Effector memory CD8-positive, alpha-beta T cell (primary cell): Measurements from ENCODE around the gene RBM41.
"Not testable (repeated sequence)": the region's sequence is repeated elsewhere in the genome, so short reads cannot be mapped to it uniquely, and the experiment has no call there.

Experiments
- ATAC-seq: fragments of 150-1000 bp; cut with Tn5 transposase; replicated peaks from 2 replicates; pipeline ENCODE4 v1.10.0; 2021; ENCODE audit warnings: mild to moderate bottlenecking, moderate library complexity
- DNase-seq, 3 experiments: peaks; one replicate each; pipeline ENCODE4 v3.0.0; 2021
- H3K27ac Mint-ChIP-seq, 2 donors: one replicate each; pipeline ENCODE4 v1.8.0; 2022; ENCODE audit warnings: mild to moderate bottlenecking in 2 of 2, mixed read lengths in 2 of 2, moderate library complexity in 2 of 2
- H3K27me3 Mint-ChIP-seq, 2 donors: one replicate each; pipeline ENCODE4 v1.8.0; 2022; ENCODE audit warnings: mixed read lengths in 2 of 2
- H3K36me3 Mint-ChIP-seq: one replicate; pipeline ENCODE4 v1.8.0; 2022; ENCODE audit warnings: mild to moderate bottlenecking, moderate library complexity, mixed read lengths; ENCODE audit not compliant: insufficient read depth
- H3K4me1 Mint-ChIP-seq, 2 donors: one replicate each; pipeline ENCODE4 v1.8.0; 2022; ENCODE audit warnings: low read depth in 2 of 2, mixed read lengths in 2 of 2
- H3K4me3 Mint-ChIP-seq, 2 donors: one replicate each; pipeline ENCODE4 v1.8.0; 2022; ENCODE audit warnings: mild to moderate bottlenecking in 2 of 2, mixed read lengths in 2 of 2, moderate library complexity in 2 of 2
- H3K9me3 Mint-ChIP-seq, 2 donors: one replicate each; pipeline ENCODE4 v1.8.0; 2022; ENCODE audit warnings: mixed read lengths in 2 of 2
- total RNA-seq, 9 experiments: gene quantifications; one replicate each; lab custom pipeline; 2026; lab: John Stamatoyannopoulos, UW

The RBM41 gene
- 16.8 to 55.2 (median 21.8) reads per million in 9 experiments for total RNA-seq

DNA sequence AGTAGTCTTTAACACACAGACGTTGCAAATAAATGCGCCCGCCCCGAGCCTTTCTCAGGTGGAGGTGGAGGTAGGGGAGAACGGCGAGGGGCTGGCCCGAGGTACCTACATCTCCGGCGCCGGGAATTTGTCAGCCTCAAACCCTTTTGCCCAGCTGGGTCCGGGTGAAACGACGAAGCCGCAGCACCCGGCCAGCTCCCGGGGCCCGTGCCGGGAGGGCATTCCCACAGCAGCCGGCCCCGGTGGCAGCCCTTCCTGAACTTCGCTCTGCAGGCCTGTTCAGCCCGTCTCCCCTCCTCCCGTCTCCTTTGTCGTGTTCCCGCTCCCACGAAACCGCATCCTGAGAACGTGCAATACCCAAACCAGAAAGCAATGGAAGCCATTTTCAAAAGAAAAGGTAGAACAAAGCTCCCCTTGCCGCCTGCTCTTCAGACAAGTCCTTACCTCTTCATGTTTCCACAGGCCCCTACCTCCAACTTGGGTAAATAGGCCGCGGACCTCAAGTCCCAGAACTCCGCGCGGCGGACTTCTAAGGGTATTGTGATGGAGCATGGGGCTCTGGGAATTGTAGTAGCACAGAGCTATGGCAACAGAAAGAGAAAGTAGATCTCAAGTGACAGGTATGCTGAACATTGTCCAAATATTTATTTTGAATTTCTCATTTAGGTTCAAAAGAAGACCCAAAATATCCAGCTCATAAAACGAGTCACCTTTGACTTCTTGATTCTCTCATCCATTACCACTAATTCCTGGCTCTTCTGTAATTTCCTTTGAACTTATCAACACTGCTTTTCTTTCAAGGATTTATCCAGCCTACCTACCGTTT, at the start of gene RBM41:
RBM41 (minus strand) TSS at position 501 of the 826 bp plus-strand sequence; CDS start at position 452, 49 bp downstream.
- peak within 1 kb of the TSS; percentile 98 for H3K4me3 Mint-ChIP-seq
- ATAC-seq (peak; percentile 100), DNase-seq (peak; percentile 55 to 63 (median 57))
- H3K4me1 Mint-ChIP-seq, result peaks cover 26 to 33% of the 10 kb centered on the region in 2 donors
- H3K27ac Mint-ChIP-seq, result peak within 1 kb of the TSS; percentile 98
- no peaks in the 10 kb centered on the region for H3K27me3 Mint-ChIP-seq
- peaks cover 17% of the 10 kb centered on the region for H3K36me3 Mint-ChIP-seq
- H3K9me3 Mint-ChIP-seq, result no peaks in the 10 kb centered on the region

DNA sequence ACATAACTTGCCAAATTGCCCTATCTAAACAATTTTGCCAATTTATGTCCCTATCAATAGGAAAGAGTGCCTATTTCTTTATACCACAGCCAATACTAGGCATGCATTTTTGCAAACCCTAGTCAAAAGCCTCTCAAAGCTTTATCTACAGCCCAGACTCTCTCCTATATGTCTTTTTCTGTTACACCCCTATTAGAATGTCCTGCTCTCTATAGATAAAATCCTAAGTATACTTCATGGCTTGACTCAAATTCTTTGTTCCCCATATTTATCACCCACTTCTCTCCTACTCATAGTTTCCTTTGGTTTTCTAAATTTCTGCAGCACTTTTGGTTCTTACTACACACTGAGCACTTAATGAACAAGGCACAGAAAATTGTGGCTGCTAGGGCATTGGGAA, 49.6 kb upstream of the RBM41 start:
- no peak for ATAC-seq
- Mint-ChIP-seq H3K36me3 (no peaks in the 10 kb centered on the region), H3K9me3 (no peaks in the 10 kb centered on the region), H3K27me3 (peaks cover 0 to 7% of the 10 kb centered on the region in 2 donors), H3K4me1 (no peaks in the 10 kb centered on the region), H3K4me3 (no peak overlapping the region), H3K27ac (peak overlapping the region in 1 of 2 donors; percentile 4)
- DNase-seq, result no peak

DNA sequence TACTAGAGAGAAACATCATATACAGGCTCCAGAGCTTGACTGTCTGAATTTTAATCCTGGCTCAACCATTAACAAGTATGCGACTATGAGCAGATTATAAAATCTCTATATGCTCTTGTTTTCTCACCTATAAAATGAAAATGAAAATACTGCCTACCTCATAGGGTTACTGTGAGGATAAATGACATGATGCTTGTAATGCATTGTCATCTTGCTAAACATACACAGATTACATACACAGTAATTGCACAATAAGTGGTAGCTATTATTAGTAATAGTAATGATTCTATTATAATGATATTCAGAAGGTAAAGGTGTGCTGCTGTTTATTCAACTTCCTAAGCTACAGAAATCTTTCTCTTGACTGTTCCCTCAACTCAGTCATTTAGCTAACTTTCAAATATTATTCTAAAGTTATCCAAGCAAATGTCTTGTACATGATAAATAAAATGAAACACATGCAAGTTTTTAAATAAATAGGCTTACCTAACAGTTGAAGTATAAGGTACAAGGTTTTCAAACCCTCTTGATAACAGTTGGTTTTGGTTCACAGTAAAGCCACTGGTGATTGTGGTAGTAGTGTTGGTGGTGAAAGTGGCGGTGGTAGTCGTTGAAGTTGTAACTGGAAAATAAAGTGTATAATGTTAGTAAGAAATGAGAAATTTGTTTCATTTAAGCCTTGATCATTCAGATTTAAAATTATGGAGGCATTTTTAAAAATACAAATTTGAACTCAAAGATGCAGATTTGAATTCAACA, 48.7 kb upstream of the RBM41 start:
- Mint-ChIP-seq H3K36me3 (no peaks in the 10 kb centered on the region), H3K4me3 (peak overlapping the region in 1 of 2 donors; percentile 4), H3K4me1 (no peaks in the 10 kb centered on the region), H3K27me3 (peaks cover 0 to 7% of the 10 kb centered on the region in 2 donors), H3K27ac (no peak overlapping the region), H3K9me3 (no peaks in the 10 kb centered on the region)
- DNase-seq, result peak in 1 of 3 experiments; percentile 10
- ATAC-seq, result peak; percentile 69

DNA sequence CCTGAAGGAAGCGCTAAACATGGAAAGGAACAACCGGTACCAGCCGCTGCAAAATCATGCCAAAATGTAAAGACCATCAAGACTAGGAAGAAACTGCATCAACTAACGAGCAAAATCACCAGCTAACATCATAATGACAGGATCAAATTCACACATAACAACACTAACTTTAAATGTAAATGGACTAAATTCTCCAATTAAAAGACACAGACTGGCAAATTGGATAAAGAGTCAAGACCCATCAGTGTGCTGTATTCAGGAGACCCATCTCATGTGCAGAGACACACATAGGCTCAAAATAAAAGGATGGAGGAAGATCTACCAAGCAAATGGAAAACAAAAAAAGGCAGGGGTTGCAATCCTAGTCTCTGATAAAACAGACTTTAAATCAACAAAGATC, 39.0 kb upstream of the RBM41 start:
- H3K4me1 Mint-ChIP-seq, H3K27me3 Mint-ChIP-seq, H3K9me3 Mint-ChIP-seq, H3K27ac Mint-ChIP-seq, ATAC-seq, H3K36me3 Mint-ChIP-seq, H3K4me3 Mint-ChIP-seq, DNase-seq: not testable (repeated sequence)

DNA sequence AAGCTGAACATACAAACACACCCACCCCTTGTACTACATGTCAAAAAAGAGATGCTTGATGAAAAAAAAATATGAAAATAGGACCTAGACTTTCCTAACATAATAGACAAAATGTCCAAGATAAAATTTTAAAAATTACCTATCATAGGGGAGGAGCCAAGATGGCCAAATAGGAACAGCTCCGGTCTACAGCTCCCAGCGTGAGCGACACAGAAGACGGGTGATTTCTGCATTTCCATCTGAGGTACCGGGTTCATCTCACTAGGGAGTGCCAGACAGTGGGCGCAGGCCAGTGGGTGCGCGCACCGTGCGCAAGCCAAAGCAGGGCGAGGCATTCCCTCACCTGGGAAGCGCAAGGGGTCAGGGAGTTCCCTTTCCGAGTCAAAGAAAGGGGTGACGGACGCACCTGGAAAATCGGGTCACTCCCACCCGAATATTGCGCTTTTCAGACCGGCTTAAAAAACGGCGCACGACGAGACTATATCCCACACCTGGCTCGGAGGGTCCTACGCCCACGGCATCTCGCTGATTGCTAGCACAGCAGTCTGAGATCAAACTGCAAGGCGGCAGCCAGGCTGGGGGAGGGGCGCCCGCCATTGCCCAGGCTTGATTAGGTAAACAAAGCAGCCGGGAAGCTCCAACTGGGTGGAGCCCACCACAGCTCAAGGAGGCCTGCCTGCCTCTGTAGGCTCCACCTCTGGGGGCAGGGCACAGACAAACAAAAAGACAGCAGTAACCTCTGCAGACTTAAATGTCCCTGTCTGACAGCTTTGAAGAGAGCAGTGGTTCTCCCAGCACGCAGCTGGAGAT, 37.2 kb upstream of the RBM41 start:
- not testable (repeated sequence) for ATAC-seq, H3K9me3 Mint-ChIP-seq, H3K4me1 Mint-ChIP-seq, H3K27me3 Mint-ChIP-seq, H3K36me3 Mint-ChIP-seq, DNase-seq
- Mint-ChIP-seq H3K27ac (peak overlapping the region in 1 of 2 donors; percentile 32), H3K4me3 (peak overlapping the region; percentile 59 to 72)

DNA sequence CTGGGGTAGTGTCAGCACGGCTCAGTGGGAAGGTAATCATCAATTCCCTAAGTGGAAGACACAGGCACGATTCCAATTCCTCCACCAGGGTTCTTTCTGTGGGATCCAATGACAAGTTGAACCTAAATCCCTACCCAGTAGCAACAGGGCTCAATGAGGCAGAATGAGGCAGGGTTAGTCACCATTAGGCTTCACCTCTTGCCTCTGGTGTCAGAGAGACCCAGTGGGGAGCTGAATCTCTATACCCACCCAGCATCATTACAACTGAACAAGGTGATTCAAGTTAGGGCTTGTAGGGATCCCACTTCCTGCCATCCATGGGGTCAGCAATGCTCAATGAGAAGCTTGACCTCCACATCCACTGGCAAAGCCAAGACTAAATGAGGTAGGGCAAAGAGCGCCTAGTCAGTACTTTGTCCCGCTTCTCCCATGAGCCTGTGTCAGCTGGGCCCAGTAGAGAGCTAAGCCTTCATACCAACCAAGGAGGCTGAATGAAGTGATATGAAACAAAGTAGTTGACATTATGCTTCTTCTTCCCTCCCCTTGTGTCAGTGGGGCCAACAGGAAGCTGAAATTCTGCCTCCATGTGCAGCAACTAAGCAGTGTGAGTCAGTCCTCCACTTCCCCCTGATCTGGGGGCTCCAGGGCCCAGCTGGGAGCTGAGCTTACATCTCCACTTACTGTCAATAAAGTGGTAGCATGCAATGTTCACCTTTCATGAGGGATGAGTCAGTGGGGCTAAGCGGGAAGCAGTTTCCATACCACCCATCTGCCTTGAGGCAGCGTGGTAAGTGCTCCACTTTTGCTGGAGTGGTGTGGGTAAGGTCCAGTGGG, 36.4 kb upstream of the RBM41 start:
- Mint-ChIP-seq H3K9me3 (no peaks in the 10 kb centered on the region), H3K36me3 (no peaks in the 10 kb centered on the region), H3K27ac (no peak overlapping the region), H3K4me1 (peaks cover 0 to 2% of the 10 kb centered on the region in 2 donors), H3K27me3 (no peaks in the 10 kb centered on the region), H3K4me3 (peak overlapping the region; percentile 59 to 72)
- peak; percentile 22 for ATAC-seq
- no peak for DNase-seq

DNA sequence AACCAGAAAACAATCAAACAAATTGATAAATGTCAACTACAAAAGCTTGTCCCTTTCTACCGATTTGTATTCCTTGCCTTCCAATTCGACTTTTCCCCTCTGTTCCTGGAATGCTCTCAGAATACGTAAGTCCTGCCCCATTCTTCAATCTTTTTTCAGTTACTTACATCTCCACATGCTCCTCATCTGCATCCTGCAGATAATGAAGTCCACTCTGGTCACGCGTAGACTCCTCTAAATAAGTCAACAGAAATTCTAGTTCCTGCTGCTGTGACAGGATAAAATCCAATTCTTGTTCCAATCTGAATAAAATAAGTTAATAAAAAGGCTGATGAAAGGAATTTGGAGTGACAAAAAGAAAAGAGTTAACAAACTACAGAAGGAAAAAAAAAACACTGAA, 34.4 kb upstream of the RBM41 start:
- no peak for ATAC-seq
- H3K27me3 Mint-ChIP-seq, result no peaks in the 10 kb centered on the region
- DNase-seq, result no peak
- no peak overlapping the region for H3K27ac Mint-ChIP-seq
- no peak overlapping the region for H3K4me3 Mint-ChIP-seq
- H3K36me3 Mint-ChIP-seq, result no peaks in the 10 kb centered on the region
- H3K9me3 Mint-ChIP-seq, result no peaks in the 10 kb centered on the region
- peaks cover 0 to 2% of the 10 kb centered on the region in 2 donors for H3K4me1 Mint-ChIP-seq

DNA sequence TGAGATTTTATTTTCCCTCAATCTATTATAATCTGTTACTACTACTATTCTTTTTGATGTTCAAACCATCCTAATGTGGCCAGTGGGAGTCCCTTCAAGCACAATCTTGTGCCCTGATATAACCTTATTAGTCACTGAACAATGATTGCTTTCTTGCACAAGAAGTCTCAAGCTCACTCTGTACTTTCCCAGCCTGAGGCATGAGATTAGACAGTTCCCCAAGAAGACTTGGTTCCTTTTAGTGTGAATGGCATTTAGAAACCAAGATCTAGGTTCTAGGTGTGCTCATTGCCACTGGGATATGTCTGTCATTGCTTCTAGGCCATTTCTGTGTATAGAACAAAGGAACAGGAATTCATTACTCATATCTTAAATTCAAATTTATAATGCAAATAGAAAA, 28.0 kb upstream of the RBM41 start:
- no peaks in the 10 kb centered on the region for H3K9me3 Mint-ChIP-seq
- no peaks in the 10 kb centered on the region for H3K4me1 Mint-ChIP-seq
- ATAC-seq (no peak), DNase-seq (no peak)
- no peaks in the 10 kb centered on the region for H3K27me3 Mint-ChIP-seq
- no peak overlapping the region for H3K27ac Mint-ChIP-seq
- no peaks in the 10 kb centered on the region for H3K36me3 Mint-ChIP-seq
- no peak overlapping the region for H3K4me3 Mint-ChIP-seq

DNA sequence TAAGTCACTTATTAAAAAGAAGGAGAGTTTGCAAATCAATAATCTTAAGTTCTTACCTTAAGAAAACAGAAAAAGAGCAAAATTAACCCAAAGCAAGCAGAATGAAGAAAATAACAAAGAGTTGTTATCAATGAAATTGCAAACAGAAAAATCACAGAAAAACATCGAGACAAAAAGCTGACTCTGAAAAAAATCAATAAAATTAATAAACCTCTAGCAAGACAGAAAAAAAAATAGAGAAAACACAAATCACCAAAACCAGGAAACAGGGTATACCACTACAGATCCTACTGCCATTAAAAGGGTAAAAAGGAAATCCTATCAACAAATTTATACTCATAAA, 17.3 kb upstream of the RBM41 start:
- DNase-seq (no peak), ATAC-seq (no peak)
- no peaks in the 10 kb centered on the region for H3K9me3 Mint-ChIP-seq
- H3K4me3 Mint-ChIP-seq, result peak overlapping the region in 1 of 2 donors; percentile 22
- peaks cover 0 to 4% of the 10 kb centered on the region in 2 donors for H3K4me1 Mint-ChIP-seq
- no peaks in the 10 kb centered on the region for H3K27me3 Mint-ChIP-seq
- no peaks in the 10 kb centered on the region for H3K36me3 Mint-ChIP-seq
- H3K27ac Mint-ChIP-seq, result peak overlapping the region in 1 of 2 donors; percentile 62

DNA sequence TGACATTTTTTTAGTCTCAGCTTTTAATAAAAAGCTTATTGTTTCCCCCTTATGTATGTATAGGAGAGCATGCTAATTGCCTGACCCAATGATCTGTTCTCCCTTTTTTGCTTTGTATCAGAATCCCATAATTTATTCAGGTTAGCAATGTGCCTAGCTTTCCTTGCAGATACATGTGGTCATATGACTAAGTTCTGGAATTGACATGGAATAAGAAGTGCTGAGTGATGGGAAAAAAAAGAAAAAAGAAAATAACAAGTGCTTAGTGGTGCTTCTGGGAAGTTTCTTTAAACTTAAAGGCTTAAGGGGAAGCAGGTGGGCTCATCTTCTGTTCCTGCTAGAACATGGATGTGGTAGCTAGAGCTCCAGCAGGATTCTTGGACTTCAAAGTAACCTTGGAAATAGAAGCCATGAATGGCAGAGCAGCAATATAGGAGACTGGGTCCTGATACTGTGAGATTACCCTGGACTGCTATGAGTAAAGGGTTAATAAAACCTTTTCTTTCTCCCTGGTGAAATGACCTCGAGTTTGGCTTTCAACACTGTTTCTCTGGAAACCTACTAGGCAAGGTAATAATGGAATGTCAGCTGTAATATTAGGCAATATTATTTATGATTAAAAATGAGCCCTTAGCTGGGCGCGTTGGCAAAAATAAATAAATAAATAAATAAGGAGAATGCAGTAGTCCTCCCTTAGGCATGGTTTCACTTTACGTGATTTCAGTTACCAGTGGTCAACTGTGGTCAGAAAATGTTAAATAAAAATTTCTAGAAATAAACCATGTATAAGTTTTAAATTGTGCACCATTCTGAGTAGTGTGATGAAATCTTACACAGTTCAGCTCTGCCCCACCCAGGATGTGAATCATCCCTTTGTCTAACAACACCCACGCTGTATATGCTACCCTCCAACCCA, 16.7 kb upstream of the RBM41 start:
- no peak for DNase-seq
- H3K36me3 Mint-ChIP-seq, result no peaks in the 10 kb centered on the region
- no peaks in the 10 kb centered on the region for H3K27me3 Mint-ChIP-seq
- peak overlapping the region in 1 of 2 donors; percentile 62 for H3K27ac Mint-ChIP-seq
- ATAC-seq, result peak; percentile 42
- peaks cover 0 to 4% of the 10 kb centered on the region in 2 donors for H3K4me1 Mint-ChIP-seq
- H3K4me3 Mint-ChIP-seq, result peak overlapping the region in 1 of 2 donors; percentile 22
- H3K9me3 Mint-ChIP-seq, result no peaks in the 10 kb centered on the region

DNA sequence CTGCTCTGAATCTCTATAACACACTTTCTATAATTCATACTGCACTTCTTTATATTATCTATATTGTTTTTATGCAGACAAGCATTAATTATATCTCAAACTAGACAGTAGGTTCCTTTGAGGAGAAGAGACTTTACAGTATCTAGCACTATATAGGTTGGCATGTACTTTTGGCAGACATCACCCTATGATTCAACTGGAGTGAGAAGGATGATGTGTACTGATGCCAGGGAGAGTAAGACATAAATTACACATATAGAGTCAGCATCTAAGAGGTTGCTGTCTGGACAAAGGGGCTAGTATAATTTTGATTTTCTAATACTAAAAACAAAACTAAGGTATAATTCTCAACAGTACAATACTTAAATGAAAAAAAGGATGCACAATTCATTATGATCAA, 5.1 kb upstream of the RBM41 start:
- Mint-ChIP-seq H3K9me3 (no peaks in the 10 kb centered on the region), H3K27me3 (no peaks in the 10 kb centered on the region), H3K4me1 (peaks cover 3 to 5% of the 10 kb centered on the region in 2 donors), H3K27ac (no peak overlapping the region), H3K4me3 (no peak overlapping the region), H3K36me3 (peaks cover 7% of the 10 kb centered on the region)
- DNase-seq (no peak), ATAC-seq (no peak)

DNA sequence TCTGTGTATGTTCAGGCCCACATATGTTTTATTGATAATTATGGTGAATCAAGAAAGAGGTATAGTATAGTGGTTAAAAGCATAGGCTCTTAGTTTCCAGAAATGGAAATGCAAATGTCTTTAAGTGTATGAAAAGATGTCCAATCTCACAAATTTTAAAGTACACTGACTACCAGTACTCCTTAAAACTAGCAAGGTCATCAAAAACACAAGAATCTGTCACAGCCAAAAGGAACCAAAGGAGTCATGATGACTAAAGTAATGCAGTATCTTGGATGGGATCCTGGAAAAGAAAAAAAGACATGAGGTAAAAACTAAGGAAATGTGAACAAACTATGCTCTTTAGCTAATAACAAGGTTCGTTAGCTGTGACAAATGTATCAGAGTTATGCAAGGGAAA, 661 bp upstream of the RBM41 start:
- Mint-ChIP-seq H3K4me1 (peaks cover 20 to 26% of the 10 kb centered on the region in 2 donors), H3K4me3 (peak overlapping the region; percentile 98), H3K27me3 (no peaks in the 10 kb centered on the region), H3K36me3 (peaks cover 10% of the 10 kb centered on the region), H3K9me3 (no peaks in the 10 kb centered on the region), H3K27ac (peak overlapping the region; percentile 98)
- DNase-seq (no peak), ATAC-seq (no peak)
